GM12878 (cell line): ENCODE results near the gene CARD19. TPM values are rescaled to one million over a fixed set of nuclear protein-coding genes. Genes with fewer than 3 reads are reported as not detected.

Experiments used
- ATAC-seq: fragments of 200-7000 bp; cut with Tn5 transposase; 3 replicates; pipeline ENCODE4 v1.9.1; 2020; ENCODE audit warnings: mild to moderate bottlenecking, moderate library complexity
- BruUV-seq: library from RNA; stranded (reverse); fragments of 400-500 nt; replicated peaks from 2 replicates; lab custom pipeline; 2021; lab: Mats Ljungman, UMichigan
- CTCF ChIA-PET: fragments of 300-600 bp; sonication (Branson Sonifier 250); formaldehyde crosslinking; extraction: SDS; loops from one replicate; lab custom pipeline; 2021; ENCODE audit warnings: inconsistent platforms; lab: Yijun Ruan, JAX
- POLR2A ChIA-PET: fragments of 350-600 bp; formaldehyde crosslinking; extraction: SDS; loops from one replicate; lab custom pipeline; 2021; ENCODE audit warnings: inconsistent platforms; lab: Charles Lee
- RAD21 ChIA-PET: fragments of 300-600 bp; sonication (Branson Sonifier 250); formaldehyde crosslinking; loops from one replicate; lab custom pipeline; 2023; ENCODE audit warnings: antibody characterized with exemption; ENCODE audit not compliant: unreplicated experiment; lab: Charles Lee
- SMC1A ChIA-PET: fragments of 300-600 bp; sonication (Branson Sonifier 250); formaldehyde crosslinking; loops from one replicate; lab custom pipeline; 2023; ENCODE audit not compliant: unreplicated experiment, uncharacterized antibody; lab: Charles Lee
- DNase-seq: peaks from one replicate; pipeline ENCODE4 v3.0.0-alpha.2; 2011; ENCODE audit warnings: low read depth, low spot score
- FAIRE-seq: peaks from 3 replicates; lab custom pipeline; 2011; peaks lifted over from hg19 to GRCh38; lab: Jason Lieb, UNC
- H2AFZ ChIP-seq: 2 replicates; pipeline ENCODE4 v1.6.0; 2011; ENCODE audit warnings: low read depth, low read length, control low read depth; ENCODE audit not compliant: control insufficient read depth
- H3K27ac ChIP-seq: 2 replicates; pipeline ENCODE4 v1.5.1; 2011; ENCODE audit warnings: control low read depth; ENCODE audit not compliant: control insufficient read depth, insufficient read depth
- H3K27me3 ChIP-seq, 2 experiments: replicated peaks in 1 of 2; 2 replicates each; pipeline versions ENCODE4 v1.6.0 to v1.6.1; 2011; ENCODE audit warnings: low read length in 1 of 2; ENCODE audit not compliant: control insufficient read depth in 2 of 2, insufficient read depth in 2 of 2
- H3K36me3 ChIP-seq, 2 experiments: 2 replicates each; pipeline ENCODE4 v1.5.1; 2011; ENCODE audit warnings: low read length in 1 of 2; ENCODE audit not compliant: control insufficient read depth in 2 of 2, insufficient read depth in 2 of 2
- H3K4me1 ChIP-seq: 2 replicates; pipeline ENCODE4 v1.6.1; 2011; ENCODE audit warnings: mild to moderate bottlenecking, low read length, moderate library complexity, mixed read lengths; ENCODE audit not compliant: control insufficient read depth, insufficient read depth
- H3K4me2 ChIP-seq: 2 replicates; pipeline ENCODE4 v1.6.0; 2011; ENCODE audit warnings: control low read depth; ENCODE audit not compliant: control insufficient read depth, insufficient read depth
- H3K4me3 ChIP-seq: fragments of 200-600 bp; sonication (generic); 2 replicates; pipeline ENCODE4 v1.5.1; 2016
- H3K79me2 ChIP-seq: 2 replicates; pipeline ENCODE4 v1.6.0; 2011; ENCODE audit warnings: low read length; ENCODE audit not compliant: control insufficient read depth, insufficient read depth
- H3K9ac ChIP-seq: 2 replicates; pipeline ENCODE4 v1.8.0; 2011; ENCODE audit warnings: low read length, control low read depth, mixed read lengths; ENCODE audit not compliant: control insufficient read depth, insufficient read depth
- H3K9me3 ChIP-seq: replicated peaks from 3 replicates; pipeline ENCODE4 v1.5.1; 2011; ENCODE audit warnings: mild to moderate bottlenecking, low read length; ENCODE audit not compliant: control insufficient read depth, insufficient read depth
- H4K20me1 ChIP-seq: 2 replicates; pipeline ENCODE4 v1.6.0; 2011; ENCODE audit not compliant: control insufficient read depth, insufficient read depth
- BCL11A ChIP-seq: IDR thresholded peaks from 2 replicates; pipeline ENCODE4 v1.6.1; 2011; ENCODE audit warnings: low read depth, low read length
- CEBPB ChIP-seq, 2 experiments: fragments of 150-350 bp in 1 of 2; IDR thresholded peaks; 2 replicates each; pipeline ENCODE4 v1.6.1; 2012 to 2014; ENCODE audit warnings: low read depth in 2 of 2, low read length in 2 of 2, borderline replicate concordance in 1 of 2, inconsistent platforms in 1 of 2
- FOXM1 ChIP-seq: IDR thresholded peaks from 2 replicates; pipeline ENCODE4 v1.6.1; 2012; ENCODE audit warnings: low read depth, mild to moderate bottlenecking, inconsistent platforms, low read length, moderate library complexity
- IRF4 ChIP-seq: IDR thresholded peaks from 2 replicates; pipeline ENCODE4 v1.6.1; 2011; ENCODE audit warnings: low read depth, low read length
- KLF5 ChIP-seq: fragments of 450-650 bp; IDR thresholded peaks from 2 replicates; pipeline ENCODE4 v1.6.1; 2014; ENCODE audit warnings: mild to moderate bottlenecking; ENCODE audit not compliant: partially characterized antibody
- NFXL1 ChIP-seq: fragments of 450-650 bp; IDR thresholded peaks from 2 replicates; pipeline ENCODE4 v1.6.1; 2017; ENCODE audit warnings: antibody characterized with exemption, mild to moderate bottlenecking, borderline replicate concordance
- PAX5 ChIP-seq: IDR thresholded peaks from 2 replicates; pipeline ENCODE4 v1.6.1; 2011; ENCODE audit warnings: low read depth, low read length, borderline replicate concordance
- SRF ChIP-seq, 2 experiments: IDR thresholded peaks; 2 replicates each; pipeline ENCODE4 v1.6.1; 2011; ENCODE audit warnings: low read depth in 2 of 2, low read length in 2 of 2, mild to moderate bottlenecking in 1 of 2, moderate library complexity in 1 of 2
- ZNF207 ChIP-seq: fragments of 450-650 bp; IDR thresholded peaks from 2 replicates; pipeline ENCODE4 v1.6.1; 2014; ENCODE audit warnings: antibody characterized with exemption, mild to moderate bottlenecking, borderline replicate concordance
- ZSCAN29 ChIP-seq: fragments of 450-650 bp; IDR thresholded peaks from 2 replicates; pipeline ENCODE4 v1.6.1; 2017; ENCODE audit warnings: mild to moderate bottlenecking, moderate library complexity
- WGBS: methylation state at CpG from one replicate; pipeline ENCODE4 v1.1.6; 2016; ENCODE audit warnings: low lambda C conversion rate; ENCODE audit not compliant: insufficient replicate concordance, insufficient coverage; ENCODE audit errors: missing lambda C conversion rate; 5-methylcytosine and 5-hydroxymethylcytosine counted together
- in situ Hi-C: fragments of 300-500 bp; cut with MboI; formaldehyde crosslinking; loops from 9 replicates; pipeline ENCODE4 v1.14.3; 2018; ENCODE audit warnings: mixed read lengths
- intact Hi-C: fragments of 100-400 bp; cut with micrococcal nuclease; formaldehyde crosslinking; loops from one replicate; pipeline ENCODE4 v1.14.2; 2022; ENCODE audit not compliant: unreplicated experiment
- polyA plus RNA-seq, 11 experiments: library from polyadenylated mRNA; depleted of rRNA in 4 of 11; unstranded in 6 of 11; stranded (reverse) in 5 of 11; fragments of >200 nt; fragmentation: Nextera tagmentation in 4 of 11; fragmentation: Illumina TruSeq in 1 of 11; extraction: Ambion mirVana in 4 of 11; extraction: Trizol in 1 of 11; gene quantifications; 1 replicate in 1 of 11; 2 replicates in 10 of 11; pipeline versions ENCODE4 v1.2.1 to v1.2.3, GENCODE V29; 2011 to 2016; ENCODE audit warnings: inconsistent platforms in 2 of 11, missing spikeins in 2 of 11, low read depth in 1 of 11
- total RNA-seq, 4 experiments: library from RNA; depleted of rRNA in 3 of 4; stranded (reverse); fragments of >200 nt in 3 of 4; fragmentation: Illumina TruSeq in 1 of 4; extraction: Trizol in 1 of 4; gene quantifications; 2 replicates each; pipeline versions ENCODE4 v1.2.1 to v1.2.3, GENCODE V29; 2013 to 2021
- TF ChIP-seq, protein P1 (sequence below): IDR thresholded peaks from 2 replicates; pipeline ENCODE4 v1.6.1; 2011; ENCODE audit warnings: borderline replicate concordance, low read depth, mild to moderate bottlenecking, moderate library complexity, mixed read lengths, low read length; ENCODE audit not compliant: insufficient read depth; ENCODE audit errors: extremely low read length
- TF ChIP-seq, protein P2 (sequence below): fragments of 450-650 bp; IDR thresholded peaks from 2 replicates; pipeline ENCODE4 v1.6.1; 2017; ENCODE audit warnings: mild to moderate bottlenecking
- TF ChIP-seq, protein P3 (sequence below): IDR thresholded peaks from 2 replicates; pipeline ENCODE4 v1.6.1; 2011; ENCODE audit warnings: low read depth, mild to moderate bottlenecking, low read length, moderate library complexity, borderline replicate concordance; ENCODE audit errors: extremely low read depth
- TF ChIP-seq, protein P4 (sequence below): IDR thresholded peaks from 2 replicates; pipeline ENCODE4 v1.6.1; 2012; ENCODE audit warnings: improper control_type of control experiment, low read depth, low read length; ENCODE audit not compliant: insufficient replicate concordance

The CARD19 gene
- total and polyA plus RNA-seq, 10 of the 15 experiments (the other 5 are each of a cell fraction or from before 2014, with no cell fraction given): 0.61 to 41.6 (median 19.9) TPM

DNA sequence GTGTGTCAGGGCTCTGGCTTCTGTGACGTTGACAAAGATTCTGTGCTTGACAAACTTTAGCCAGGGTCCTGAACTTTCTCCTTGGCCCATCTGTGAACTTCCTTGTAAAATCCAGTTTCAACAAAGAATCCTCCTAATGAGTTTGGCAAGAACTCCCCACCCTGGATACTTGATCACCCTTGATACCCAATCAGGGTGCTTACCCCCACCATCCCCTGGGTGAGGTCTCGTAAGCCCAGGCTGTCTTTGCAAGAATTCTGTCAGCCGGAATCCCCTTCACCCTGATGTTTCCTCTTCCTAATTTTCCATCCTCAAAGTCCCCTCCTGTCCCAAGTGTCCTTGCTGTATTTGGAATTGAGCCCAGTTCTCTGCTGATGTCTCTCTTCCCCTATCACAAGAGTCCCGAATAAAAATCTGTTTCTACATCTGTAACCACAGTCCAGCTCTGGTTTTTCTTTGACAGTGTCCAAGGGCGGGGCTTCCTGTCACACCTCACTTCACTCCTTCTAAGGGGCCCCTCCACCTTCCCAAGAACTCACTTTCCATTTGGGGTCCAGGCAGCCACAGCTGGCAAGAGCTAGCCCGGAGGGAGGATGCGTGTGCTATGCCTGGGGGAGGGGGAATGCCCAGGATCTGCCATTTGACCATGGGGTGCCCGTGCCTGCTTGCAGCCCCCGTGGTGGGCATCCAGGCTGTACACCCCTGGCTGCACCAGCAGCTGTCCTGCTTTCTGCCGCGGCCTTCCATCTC, 2.7 kb upstream of the CARD19 start:
- 10% methylated on average over 11 of the region's 11 CpGs for WGBS
- no TSS peak for BruUV-seq
- intact Hi-C loops (loop anchor here (5.0 kb wide), 1 partner anchor 91 kb away; no protein-coding TSS in a partner anchor), in situ Hi-C loops (no loop called here)
- ChIA-PET RAD21 (interaction anchor here (1.7 to 2.6 kb wide), 2 partner anchors 29 to 33 kb away, joined by 8 to 13 read pairs; no protein-coding TSS in a partner anchor), POLR2A (interaction anchor here (1.0 to 3.3 kb wide), 2 partner anchors 29 to 34 kb away, joined by 4 to 13 read pairs; no protein-coding TSS in a partner anchor), CTCF (interaction anchor here (1.0 to 1.1 kb wide), 3 partner anchors 14 to 31 kb away, joined by 3 to 6 read pairs (median 3); no protein-coding TSS in a partner anchor), SMC1A (interaction anchor here (0.6 to 3.1 kb wide), 3 partner anchors 29 to 401 kb away, joined by 3 to 14 read pairs (median 3); no protein-coding TSS in a partner anchor)
- H3K36me3 ChIP-seq: no peaks in the 10 kb centered on the region; a peak in 1 of 4 replicates
- H3K9ac ChIP-seq: peak overlapping the region; percentile 57
- H3K4me2 ChIP-seq: peak overlapping the region; percentile 95
- H2AFZ ChIP-seq: peak overlapping the region; percentile 56
- H3K4me3 ChIP-seq: peak overlapping the region; percentile 45
- H3K9me3 ChIP-seq: peaks cover 9% of the 10 kb centered on the region
- H3K79me2 ChIP-seq: peaks cover 15% of the 10 kb centered on the region
- H4K20me1 ChIP-seq: no peaks in the 10 kb centered on the region
- peak; percentile 4 for ATAC-seq
- peak overlapping the region; percentile 99 for H3K27ac ChIP-seq
- no peak for DNase-seq
- H3K27me3 ChIP-seq: no peaks in the 10 kb centered on the region
- FAIRE-seq: peak; percentile 68
- peaks cover 56% of the 10 kb centered on the region for H3K4me1 ChIP-seq
- no peak for TF ChIP-seq IRF4
- TF ChIP-seq, protein P1, sequence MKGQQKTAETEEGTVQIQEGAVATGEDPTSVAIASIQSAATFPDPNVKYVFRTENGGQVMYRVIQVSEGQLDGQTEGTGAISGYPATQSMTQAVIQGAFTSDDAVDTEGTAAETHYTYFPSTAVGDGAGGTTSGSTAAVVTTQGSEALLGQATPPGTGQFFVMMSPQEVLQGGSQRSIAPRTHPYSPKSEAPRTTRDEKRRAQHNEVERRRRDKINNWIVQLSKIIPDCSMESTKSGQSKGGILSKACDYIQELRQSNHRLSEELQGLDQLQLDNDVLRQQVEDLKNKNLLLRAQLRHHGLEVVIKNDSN: no peak
- TF ChIP-seq, protein P2, sequence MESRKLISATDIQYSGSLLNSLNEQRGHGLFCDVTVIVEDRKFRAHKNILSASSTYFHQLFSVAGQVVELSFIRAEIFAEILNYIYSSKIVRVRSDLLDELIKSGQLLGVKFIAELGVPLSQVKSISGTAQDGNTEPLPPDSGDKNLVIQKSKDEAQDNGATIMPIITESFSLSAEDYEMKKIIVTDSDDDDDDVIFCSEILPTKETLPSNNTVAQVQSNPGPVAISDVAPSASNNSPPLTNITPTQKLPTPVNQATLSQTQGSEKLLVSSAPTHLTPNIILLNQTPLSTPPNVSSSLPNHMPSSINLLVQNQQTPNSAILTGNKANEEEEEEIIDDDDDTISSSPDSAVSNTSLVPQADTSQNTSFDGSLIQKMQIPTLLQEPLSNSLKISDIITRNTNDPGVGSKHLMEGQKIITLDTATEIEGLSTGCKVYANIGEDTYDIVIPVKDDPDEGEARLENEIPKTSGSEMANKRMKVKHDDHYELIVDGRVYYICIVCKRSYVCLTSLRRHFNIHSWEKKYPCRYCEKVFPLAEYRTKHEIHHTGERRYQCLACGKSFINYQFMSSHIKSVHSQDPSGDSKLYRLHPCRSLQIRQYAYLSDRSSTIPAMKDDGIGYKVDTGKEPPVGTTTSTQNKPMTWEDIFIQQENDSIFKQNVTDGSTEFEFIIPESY: no peak
- no peak for TF ChIP-seq BCL11A
- no peak for TF ChIP-seq KLF5
- no peak for TF ChIP-seq NFXL1
- TF ChIP-seq, protein P3, sequence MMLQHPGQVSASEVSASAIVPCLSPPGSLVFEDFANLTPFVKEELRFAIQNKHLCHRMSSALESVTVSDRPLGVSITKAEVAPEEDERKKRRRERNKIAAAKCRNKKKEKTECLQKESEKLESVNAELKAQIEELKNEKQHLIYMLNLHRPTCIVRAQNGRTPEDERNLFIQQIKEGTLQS: no peak
- TF ChIP-seq, protein P4, sequence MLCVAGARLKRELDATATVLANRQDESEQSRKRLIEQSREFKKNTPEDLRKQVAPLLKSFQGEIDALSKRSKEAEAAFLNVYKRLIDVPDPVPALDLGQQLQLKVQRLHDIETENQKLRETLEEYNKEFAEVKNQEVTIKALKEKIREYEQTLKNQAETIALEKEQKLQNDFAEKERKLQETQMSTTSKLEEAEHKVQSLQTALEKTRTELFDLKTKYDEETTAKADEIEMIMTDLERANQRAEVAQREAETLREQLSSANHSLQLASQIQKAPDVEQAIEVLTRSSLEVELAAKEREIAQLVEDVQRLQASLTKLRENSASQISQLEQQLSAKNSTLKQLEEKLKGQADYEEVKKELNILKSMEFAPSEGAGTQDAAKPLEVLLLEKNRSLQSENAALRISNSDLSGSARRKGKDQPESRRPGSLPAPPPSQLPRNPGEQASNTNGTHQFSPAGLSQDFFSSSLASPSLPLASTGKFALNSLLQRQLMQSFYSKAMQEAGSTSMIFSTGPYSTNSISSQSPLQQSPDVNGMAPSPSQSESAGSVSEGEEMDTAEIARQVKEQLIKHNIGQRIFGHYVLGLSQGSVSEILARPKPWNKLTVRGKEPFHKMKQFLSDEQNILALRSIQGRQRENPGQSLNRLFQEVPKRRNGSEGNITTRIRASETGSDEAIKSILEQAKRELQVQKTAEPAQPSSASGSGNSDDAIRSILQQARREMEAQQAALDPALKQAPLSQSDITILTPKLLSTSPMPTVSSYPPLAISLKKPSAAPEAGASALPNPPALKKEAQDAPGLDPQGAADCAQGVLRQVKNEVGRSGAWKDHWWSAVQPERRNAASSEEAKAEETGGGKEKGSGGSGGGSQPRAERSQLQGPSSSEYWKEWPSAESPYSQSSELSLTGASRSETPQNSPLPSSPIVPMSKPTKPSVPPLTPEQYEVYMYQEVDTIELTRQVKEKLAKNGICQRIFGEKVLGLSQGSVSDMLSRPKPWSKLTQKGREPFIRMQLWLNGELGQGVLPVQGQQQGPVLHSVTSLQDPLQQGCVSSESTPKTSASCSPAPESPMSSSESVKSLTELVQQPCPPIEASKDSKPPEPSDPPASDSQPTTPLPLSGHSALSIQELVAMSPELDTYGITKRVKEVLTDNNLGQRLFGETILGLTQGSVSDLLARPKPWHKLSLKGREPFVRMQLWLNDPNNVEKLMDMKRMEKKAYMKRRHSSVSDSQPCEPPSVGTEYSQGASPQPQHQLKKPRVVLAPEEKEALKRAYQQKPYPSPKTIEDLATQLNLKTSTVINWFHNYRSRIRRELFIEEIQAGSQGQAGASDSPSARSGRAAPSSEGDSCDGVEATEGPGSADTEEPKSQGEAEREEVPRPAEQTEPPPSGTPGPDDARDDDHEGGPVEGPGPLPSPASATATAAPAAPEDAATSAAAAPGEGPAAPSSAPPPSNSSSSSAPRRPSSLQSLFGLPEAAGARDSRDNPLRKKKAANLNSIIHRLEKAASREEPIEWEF: no peak
- no peak for TF ChIP-seq SRF (IDR thresholded peaks at IDR 0.05; ENCODE audit: low read depth in 2 of 2, low read length in 2 of 2)
- TF ChIP-seq ZNF207: no peak
- peak; percentile 35; the same call in 1 of the 2 replicates for TF ChIP-seq PAX5
- no peak for TF ChIP-seq FOXM1
- no peak for TF ChIP-seq CEBPB (IDR thresholded peaks at IDR 0.05; ENCODE audit: borderline replicate concordance in 1 of 2, low read depth in 2 of 2, low read length in 2 of 2)
- TF ChIP-seq ZSCAN29: no peak
